ENCODE measurements around the gene NCAM2. TPM values are rescaled to one million over a fixed set of nuclear protein-coding genes. Genes with fewer than 3 reads are reported as not detected.

The NCAM2 gene
- polyA plus RNA-seq, 1 donor from 2014 or later = 9.8 TPM

GRCh38 chr21:21165063-21165645, 166.9 kb downstream of the NCAM2 start:
- Histone ChIP-seq H3K4me3 (ENCODE audit: low read length) (no peak overlapping the region), H3K27ac (ENCODE audit: low read length) (no peak overlapping the region), H3K9ac (ENCODE audit: low read length) (no peak overlapping the region), H3K9me2 (ENCODE audit: insufficient read depth, low read length) (no peaks in the 10 kb centered on the region), H3F3A (ENCODE audit: insufficient read depth, low read length, poor library complexity, severe bottlenecking) (no peaks in the 10 kb centered on the region), H3K9me3 (ENCODE audit: low read length) (peaks cover 4% of the 10 kb centered on the region), H3K4me2 (ENCODE audit: low read length) (no peak overlapping the region), H3K27me3 (ENCODE audit: insufficient read depth, low read depth, low read length) (no peaks in the 10 kb centered on the region), H3K79me2 (replicated peaks; ENCODE audit: insufficient read depth, low read length) (no peaks in the 10 kb centered on the region), H2AFZ (ENCODE audit: low read depth, low read length) (no peak overlapping the region), H3K36me3 (ENCODE audit: insufficient read depth, low read length) (no peaks in the 10 kb centered on the region), H4K20me1 (ENCODE audit: insufficient read depth) (no peaks in the 10 kb centered on the region)
- no peak for TF ChIP-seq MXI1 (conservative IDR thresholded peaks at IDR 0.05; ENCODE audit: poor library complexity, severe bottlenecking)
- no peak for TF ChIP-seq EZH2 (IDR thresholded peaks at IDR 0.05; ENCODE audit: borderline replicate concordance, insufficient read depth, low read length, poor library complexity, severe bottlenecking)
- TF ChIP-seq, protein P1, sequence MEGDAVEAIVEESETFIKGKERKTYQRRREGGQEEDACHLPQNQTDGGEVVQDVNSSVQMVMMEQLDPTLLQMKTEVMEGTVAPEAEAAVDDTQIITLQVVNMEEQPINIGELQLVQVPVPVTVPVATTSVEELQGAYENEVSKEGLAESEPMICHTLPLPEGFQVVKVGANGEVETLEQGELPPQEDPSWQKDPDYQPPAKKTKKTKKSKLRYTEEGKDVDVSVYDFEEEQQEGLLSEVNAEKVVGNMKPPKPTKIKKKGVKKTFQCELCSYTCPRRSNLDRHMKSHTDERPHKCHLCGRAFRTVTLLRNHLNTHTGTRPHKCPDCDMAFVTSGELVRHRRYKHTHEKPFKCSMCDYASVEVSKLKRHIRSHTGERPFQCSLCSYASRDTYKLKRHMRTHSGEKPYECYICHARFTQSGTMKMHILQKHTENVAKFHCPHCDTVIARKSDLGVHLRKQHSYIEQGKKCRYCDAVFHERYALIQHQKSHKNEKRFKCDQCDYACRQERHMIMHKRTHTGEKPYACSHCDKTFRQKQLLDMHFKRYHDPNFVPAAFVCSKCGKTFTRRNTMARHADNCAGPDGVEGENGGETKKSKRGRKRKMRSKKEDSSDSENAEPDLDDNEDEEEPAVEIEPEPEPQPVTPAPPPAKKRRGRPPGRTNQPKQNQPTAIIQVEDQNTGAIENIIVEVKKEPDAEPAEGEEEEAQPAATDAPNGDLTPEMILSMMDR (IDR thresholded peaks at IDR 0.05; ENCODE audit: poor library complexity, severe bottlenecking) = no peak
- no peak for TF ChIP-seq EP300 (conservative IDR thresholded peaks at IDR 0.05; ENCODE audit: poor library complexity, severe bottlenecking)
- TF ChIP-seq SMC3 (conservative IDR thresholded peaks at IDR 0.05; ENCODE audit: poor library complexity) = no peak
- TF ChIP-seq REST (IDR thresholded peaks at IDR 0.05; ENCODE audit: borderline replicate concordance) = no peak
- TF ChIP-seq POLR2AphosphoS5 (IDR thresholded peaks at IDR 0.05) = no peak

GRCh38 chr21:21174676-21175075, 176.5 kb downstream of the NCAM2 start:
- Histone ChIP-seq H3K4me3 (ENCODE audit: low read length) (no peak overlapping the region), H4K20me1 (ENCODE audit: insufficient read depth) (no peaks in the 10 kb centered on the region), H3K9ac (ENCODE audit: low read length) (no peak overlapping the region), H3K9me2 (ENCODE audit: insufficient read depth, low read length) (no peaks in the 10 kb centered on the region), H3K27me3 (ENCODE audit: insufficient read depth, low read depth, low read length) (no peaks in the 10 kb centered on the region), H3K79me2 (replicated peaks; ENCODE audit: insufficient read depth, low read length) (no peaks in the 10 kb centered on the region), H3K9me3 (ENCODE audit: low read length) (no peaks in the 10 kb centered on the region), H3F3A (ENCODE audit: insufficient read depth, low read length, poor library complexity, severe bottlenecking) (no peaks in the 10 kb centered on the region), H2AFZ (ENCODE audit: low read depth, low read length) (no peak overlapping the region), H3K4me2 (ENCODE audit: low read length) (no peak overlapping the region), H3K27ac (ENCODE audit: low read length) (no peak overlapping the region), H3K36me3 (ENCODE audit: insufficient read depth, low read length) (no peaks in the 10 kb centered on the region)
- no peak for TF ChIP-seq REST (IDR thresholded peaks at IDR 0.05; ENCODE audit: borderline replicate concordance)
